GM18868 (cell line): Measurements from ENCODE around the gene SS18L1.

Experiments
- ATAC-seq: cut with Tn5 transposase; IDR thresholded peaks from one replicate; pipeline ENCODE4 v1.9.1; 2021; ENCODE audit warnings: mild to moderate bottlenecking, moderate library complexity; ENCODE audit not compliant: unreplicated experiment

SS18L1 gene

GRCh38 chr20:62222972-62223371 is 79.4 kb downstream of the SS18L1 start:
- ATAC-seq, result no peak

DNA sequence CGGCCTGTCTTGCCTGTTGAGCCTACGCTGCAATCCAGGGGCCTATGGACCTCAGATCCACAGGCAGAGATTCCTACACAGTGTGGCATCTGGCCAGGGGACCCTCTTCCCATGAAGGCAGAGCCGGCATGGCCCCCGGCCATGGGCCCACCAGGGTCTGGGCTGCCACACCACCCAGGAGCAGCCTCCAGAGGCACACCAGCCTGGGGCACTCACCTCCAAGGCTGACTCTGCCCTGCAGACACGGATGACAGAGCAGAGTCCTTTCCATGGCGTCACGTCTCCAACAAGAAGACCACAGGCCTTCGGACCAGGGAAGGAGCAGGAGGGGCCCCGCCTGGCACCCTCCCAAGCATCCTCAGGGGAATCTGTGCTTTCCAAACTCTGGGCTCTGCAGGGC is 80.0 kb downstream of the SS18L1 start:
- no peak for ATAC-seq

DNA sequence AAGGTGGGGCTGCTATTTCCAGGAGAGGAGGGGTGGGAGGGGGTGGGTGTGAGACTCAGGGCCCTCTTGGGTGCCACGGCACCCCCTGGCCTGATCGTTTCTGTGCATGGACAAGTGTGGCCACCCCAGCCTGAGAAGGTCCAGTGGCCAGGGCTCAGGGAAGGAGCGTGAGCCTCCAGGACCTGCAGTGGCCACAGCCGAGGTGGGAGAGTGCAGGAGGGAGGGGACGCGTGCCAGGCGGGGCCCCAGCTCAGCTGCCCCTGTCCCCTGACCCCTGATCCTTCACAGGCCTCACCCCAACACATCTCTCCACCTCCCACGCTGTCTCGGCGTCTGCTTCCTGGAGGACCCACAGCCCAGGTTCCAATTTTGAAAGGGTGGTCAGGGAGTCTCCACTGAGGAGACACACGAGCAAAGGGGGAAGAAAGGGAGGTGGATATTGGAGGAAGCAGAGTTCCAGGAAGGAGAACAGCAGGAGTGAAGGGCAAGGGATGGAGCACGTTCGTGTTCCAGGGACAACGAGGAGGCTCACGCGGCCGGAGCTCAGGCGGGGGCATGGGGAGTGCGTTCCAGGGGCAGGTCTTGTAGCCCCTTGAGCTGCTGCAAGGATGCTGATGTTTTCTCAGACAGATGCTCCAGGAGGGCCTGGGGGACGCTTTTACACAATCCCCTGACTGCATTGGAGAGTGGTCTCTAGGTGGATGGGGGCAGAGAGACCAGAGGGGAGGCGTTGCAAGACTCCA is 80.7 kb downstream of the SS18L1 start:
- ATAC-seq, result no peak

- ATAC-seq, result no peak
These were observed 81.5 kb downstream of the SS18L1 start for GRCh38 chr20:62225026-62225425.

- ATAC-seq, result no peak
These were observed 82.5 kb downstream of the SS18L1 start for GRCh38 chr20:62225820-62226635.

DNA sequence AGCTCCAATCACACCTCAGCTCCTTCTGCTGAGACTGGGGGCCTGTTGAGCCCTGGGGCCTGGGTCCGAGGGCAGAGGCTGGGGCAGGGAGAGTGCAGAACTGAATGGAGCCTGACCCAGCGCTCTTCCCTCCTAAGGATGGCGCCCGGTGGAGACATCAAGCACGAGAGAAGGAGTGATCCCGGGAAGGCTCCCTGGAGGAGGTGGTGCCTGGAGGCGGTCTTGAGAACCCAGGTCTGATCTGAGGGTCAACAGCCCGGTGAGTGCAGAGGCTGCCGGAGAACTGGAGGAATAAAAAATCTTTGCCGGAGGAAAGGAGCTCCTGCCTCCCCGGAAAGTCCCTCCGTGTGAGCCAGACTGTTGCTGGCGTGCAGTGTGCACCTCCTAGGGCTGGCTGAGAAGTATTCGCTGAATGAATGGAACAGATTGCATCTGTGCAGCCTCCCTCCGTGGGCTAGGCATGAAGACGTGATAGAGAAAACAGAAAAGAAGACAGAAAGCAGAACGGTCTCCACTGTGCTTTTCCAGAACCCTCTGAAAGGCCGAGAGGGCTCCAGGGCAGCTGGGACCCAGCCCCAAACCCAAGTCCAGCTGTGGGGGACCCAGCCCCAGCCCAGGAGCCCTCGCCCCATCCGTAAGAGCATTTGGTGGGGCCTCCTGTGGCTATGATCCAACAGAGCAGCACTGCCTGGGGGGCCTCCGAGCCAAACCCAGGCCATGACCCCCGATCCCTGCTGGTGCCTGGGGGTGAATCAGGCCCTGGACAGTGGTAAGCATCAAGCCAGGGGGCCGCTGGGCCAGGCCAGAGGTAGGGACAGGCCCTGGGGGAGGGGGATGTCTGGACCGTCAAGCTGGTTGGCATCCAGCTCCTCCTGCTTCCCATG is 83.4 kb downstream of the SS18L1 start:
- ATAC-seq, result no peak

GRCh38 chr20:62227591-62227976 is 84.0 kb downstream of the SS18L1 start:
- no peak for ATAC-seq

- no peak for ATAC-seq
These were observed 84.7 kb downstream of the SS18L1 start for GRCh38 chr20:62227977-62228958.

DNA sequence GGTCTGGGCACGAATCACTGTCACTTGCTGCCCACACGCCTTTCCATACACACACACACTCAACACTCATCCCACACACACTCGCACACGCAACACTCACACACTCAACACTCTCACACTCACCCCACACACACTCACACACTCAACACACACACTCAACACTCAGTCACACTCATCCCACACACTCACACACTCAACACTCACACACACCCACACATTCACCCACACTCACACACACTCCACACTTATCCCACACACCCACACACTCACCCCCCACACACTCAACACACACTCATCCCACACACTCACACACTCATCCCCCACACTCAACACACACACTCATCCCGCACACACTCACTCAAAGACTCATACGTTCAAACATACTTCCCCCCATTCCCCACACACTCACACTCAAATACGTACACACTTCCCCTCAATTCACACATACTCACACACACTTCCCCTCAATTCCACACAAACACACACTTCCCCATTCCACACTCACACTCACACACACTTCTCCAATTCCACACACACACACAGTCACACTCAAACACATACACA is 85.5 kb downstream of the SS18L1 start:
- ATAC-seq, result no peak

DNA sequence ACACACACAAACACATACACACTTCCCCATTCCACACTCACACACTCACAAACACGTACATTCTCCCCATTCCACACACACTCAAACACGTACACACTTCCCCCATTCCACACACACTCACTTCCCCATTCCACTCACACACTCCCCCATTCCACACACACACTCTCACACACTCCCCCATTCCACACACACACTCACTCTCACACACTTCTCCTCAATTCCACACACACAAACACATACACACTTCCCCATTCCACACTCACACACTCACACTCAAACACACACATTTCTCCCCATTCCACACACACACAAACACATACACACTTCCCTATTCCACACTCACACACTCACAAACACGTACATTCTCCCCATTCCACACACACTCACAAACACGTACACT is 86.1 kb downstream of the SS18L1 start:
- no peak for ATAC-seq

- ATAC-seq, result no peak
These were observed 86.7 kb downstream of the SS18L1 start for GRCh38 chr20:62230276-62230675.

- ATAC-seq, result no peak
These were observed 87.1 kb downstream of the SS18L1 start for GRCh38 chr20:62230696-62231095.

DNA sequence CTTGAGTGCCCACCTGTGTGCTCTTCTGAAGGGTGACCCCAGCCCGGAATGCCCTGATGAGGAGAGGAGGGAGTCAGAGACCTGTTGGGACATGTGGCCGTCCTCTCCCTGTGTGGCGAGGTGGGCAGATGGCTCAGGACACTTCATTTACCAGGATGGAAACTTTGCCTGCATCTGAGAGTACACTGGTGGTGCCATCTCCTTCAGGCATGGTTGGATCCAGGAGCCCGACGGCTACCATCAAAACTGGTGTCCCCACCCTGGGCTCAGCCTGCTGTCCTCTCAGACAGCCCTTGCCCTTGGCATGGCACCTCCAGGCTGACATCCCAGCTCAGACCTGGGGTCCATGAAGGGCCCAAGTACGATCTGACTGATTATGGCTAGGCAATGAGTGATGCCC is 87.7 kb downstream of the SS18L1 start:
- ATAC-seq, result no peak
